SH-SY5Y (cell line): ENCODE results near the gene ARRDC5.

Experiments used
- GATA2 ChIP-seq: IDR thresholded peaks from 2 replicates; pipeline ENCODE4 v1.6.1; 2011; ENCODE audit warnings: mild to moderate bottlenecking, low read depth, low read length
- GATA3 ChIP-seq: IDR thresholded peaks from 2 replicates; pipeline ENCODE4 v1.6.1; 2011; ENCODE audit warnings: low read depth, mild to moderate bottlenecking, low read length, moderate library complexity

DNA sequence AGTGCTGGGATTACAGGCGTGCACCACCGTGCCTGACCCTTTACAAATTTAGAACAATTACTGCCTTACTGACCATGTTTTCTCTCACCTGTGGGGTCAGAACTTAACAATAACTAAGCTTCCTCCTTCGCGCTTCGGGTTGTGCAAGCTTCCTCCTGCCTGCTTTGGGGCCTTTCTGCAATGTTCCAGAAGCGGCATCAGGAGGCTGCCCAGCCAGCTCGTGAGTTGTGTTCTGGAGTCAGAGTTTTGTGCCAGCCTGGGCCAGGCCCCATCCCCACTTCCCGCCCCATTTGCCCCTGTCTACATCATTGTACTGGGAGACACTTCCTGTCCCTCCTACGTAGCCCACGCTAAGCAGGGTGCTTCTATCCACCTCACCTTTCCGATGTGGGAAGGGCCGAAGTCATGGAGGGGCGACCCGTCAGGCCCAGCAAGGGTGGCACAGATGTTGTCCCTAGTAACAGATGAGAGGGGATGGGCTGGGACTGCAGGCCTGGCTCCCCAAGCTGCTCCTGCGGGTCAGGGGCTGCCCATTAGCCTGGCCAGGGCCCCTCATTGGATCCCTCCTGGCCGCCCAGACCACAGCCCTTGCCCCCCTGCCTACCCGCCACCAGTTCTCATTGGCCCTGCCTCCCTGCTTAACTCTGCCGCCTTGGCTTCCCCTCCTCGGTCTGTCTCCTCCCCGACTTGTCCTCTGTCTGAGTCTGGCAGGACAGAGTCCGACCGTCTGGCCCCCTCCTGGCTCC lies 20.0 kb upstream of the ARRDC5 start:
- TF ChIP-seq GATA2: no peak
- TF ChIP-seq GATA3: no peak
